GM23248 (cell line): ENCODE measurements around the gene HEXIM1.

Source experiments
- EZH2 ChIP-seq: fragments of 200-600 bp; sonication (generic); IDR thresholded peaks from 2 replicates; pipeline ENCODE4 v1.6.1; 2018; ENCODE audit warnings: antibody characterized with exemption, mild to moderate bottlenecking; ENCODE audit not compliant: insufficient read depth, poor library complexity, severe bottlenecking
- EZH2phosphoT487 ChIP-seq: fragments of 200-600 bp; sonication (generic); IDR thresholded peaks from 2 replicates; pipeline ENCODE4 v1.6.1; 2018; ENCODE audit warnings: antibody characterized with exemption, moderate library complexity, mild to moderate bottlenecking, low read depth; ENCODE audit not compliant: insufficient read depth

DNA sequence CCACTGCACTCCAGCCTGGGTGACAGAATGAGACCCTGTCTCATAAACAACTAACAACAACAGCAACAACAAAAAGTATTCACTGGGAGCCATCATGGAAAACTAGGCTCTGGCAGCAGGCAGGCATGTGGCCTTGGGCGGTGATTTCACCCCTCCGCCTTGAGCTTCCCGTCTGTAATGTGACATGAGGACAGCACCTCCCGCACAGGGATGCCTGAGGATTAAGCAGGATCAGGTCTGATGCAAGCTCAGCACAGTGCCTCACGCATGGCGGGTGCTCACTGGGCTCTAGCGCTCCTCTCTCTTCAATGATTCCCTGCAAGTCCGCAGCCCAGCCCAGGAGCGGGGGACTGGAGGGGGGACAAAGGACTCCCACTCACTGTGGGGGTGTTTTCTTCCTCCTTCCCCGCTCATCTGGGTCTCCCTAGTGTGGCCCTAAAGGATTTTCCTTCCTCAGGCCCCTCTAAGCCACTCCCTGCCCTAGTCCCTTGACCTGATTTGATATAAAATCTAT lies 18.8 kb upstream of the HEXIM1 start:
- no peak for TF ChIP-seq EZH2phosphoT487
- no peak for TF ChIP-seq EZH2
